Peyer's patch (tissue), 4 donors: ENCODE data around the gene SH3D21. TPM values are rescaled to one million over a fixed set of nuclear protein-coding genes. Genes with fewer than 3 reads are reported as not detected.

ENCODE experiments used
- DNase-seq, 3 donors: peaks; one replicate each; pipeline ENCODE4 v3.0.0-alpha.2; 2017 to 2019
- H3K27ac ChIP-seq, 4 donors: fragments of 200-600 bp; sonication (generic); one replicate each; pipeline ENCODE4 v1.5.1; 2016 to 2019
- H3K27me3 ChIP-seq, 2 donors: fragments of 200-600 bp; sonication (generic); one replicate each; pipeline ENCODE4 v1.5.1; 2019
- H3K36me3 ChIP-seq, 3 donors: fragments of 200-600 bp; sonication (generic); one replicate each; pipeline ENCODE4 v1.5.1; 2016 to 2019
- H3K4me1 ChIP-seq, 4 donors: fragments of 200-600 bp; sonication (generic); one replicate each; pipeline ENCODE4 v1.5.1; 2016 to 2019
- H3K4me3 ChIP-seq, 4 donors: fragments of 200-600 bp; sonication (generic); 1 replicate in 3 of 4; 2 replicates in 1 of 4; pipeline ENCODE4 v1.5.1; 2016 to 2019; ENCODE audit warnings: mild to moderate bottlenecking in 1 of 4
- H3K9me3 ChIP-seq, 4 donors: fragments of 200-600 bp; sonication (generic); one replicate each; pipeline ENCODE4 v1.5.1; 2016 to 2019; ENCODE audit warnings: mild to moderate bottlenecking in 1 of 4
- CTCF ChIP-seq, 6 experiments: fragments of 450-650 bp in 4 of 6; fragments of 200-600 bp in 2 of 6; sonication (generic) in 1 of 6; IDR thresholded peaks; one replicate each; pipeline ENCODE4 v1.5.1; 2017 to 2019; ENCODE audit warnings: antibody characterized with exemption in 6 of 6, mild to moderate bottlenecking in 3 of 6, moderate library complexity in 1 of 6
- POLR2A ChIP-seq, 2 donors: fragments of 450-650 bp; IDR thresholded peaks; one replicate each; pipeline ENCODE4 v1.5.1; 2017; ENCODE audit warnings: antibody characterized with exemption in 2 of 2, mild to moderate bottlenecking in 2 of 2, moderate library complexity in 2 of 2
- total RNA-seq, 4 donors: library from RNA; depleted of rRNA; stranded (reverse); fragments of >200 nt; gene quantifications; one replicate each; pipeline ENCODE4 v1.1.0, GENCODE V29; 2016

SH3D21 gene
- total RNA-seq, 4 donors from 2014 or later = 20.6 to 75.9 (median 24.8) TPM

GRCh38 chr1:36329817-36330216, 23.6 kb downstream of the SH3D21 start:
- H3K9me3 ChIP-seq = no peaks in the 10 kb centered on the region
- H3K27ac ChIP-seq = no peak overlapping the region
- no peak overlapping the region for H3K4me3 ChIP-seq
- H3K4me1 ChIP-seq = no peaks in the 10 kb centered on the region
- H3K27me3 ChIP-seq = no peaks in the 10 kb centered on the region
- TF ChIP-seq POLR2A (IDR thresholded peaks at IDR 0.05) (no peak), CTCF (IDR thresholded peaks at IDR 0.05) (no peak)
- peak in 1 of 3 donors; percentile 15 for DNase-seq
- H3K36me3 ChIP-seq = no peaks in the 10 kb centered on the region

DNA sequence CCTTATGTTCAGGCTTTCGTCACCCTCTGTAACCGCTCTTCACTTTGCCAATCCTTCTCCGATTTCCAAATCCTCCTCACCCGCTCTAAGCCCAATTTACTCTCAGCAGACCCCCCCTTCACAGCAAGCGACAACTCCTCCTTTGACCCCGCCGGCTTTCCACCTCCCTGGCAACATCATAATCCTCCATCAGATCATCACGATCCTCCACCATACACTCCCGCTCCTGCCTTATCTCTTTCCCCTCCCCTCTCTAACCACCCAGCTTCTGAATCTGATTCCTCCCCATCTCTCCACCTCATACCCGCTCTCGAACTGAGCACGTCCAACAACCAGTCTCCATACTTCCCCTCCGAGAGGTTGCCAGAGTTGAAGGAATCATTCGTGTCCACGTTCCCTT, 24.8 kb downstream of the SH3D21 start:
- Histone ChIP-seq H3K4me3 (no peak overlapping the region), H3K27me3 (no peaks in the 10 kb centered on the region), H3K4me1 (no peaks in the 10 kb centered on the region), H3K9me3 (no peaks in the 10 kb centered on the region), H3K36me3 (no peaks in the 10 kb centered on the region), H3K27ac (no peak overlapping the region)
- TF ChIP-seq POLR2A (IDR thresholded peaks at IDR 0.05) (no peak), CTCF (IDR thresholded peaks at IDR 0.05) (no peak)
- DNase-seq = no peak

DNA sequence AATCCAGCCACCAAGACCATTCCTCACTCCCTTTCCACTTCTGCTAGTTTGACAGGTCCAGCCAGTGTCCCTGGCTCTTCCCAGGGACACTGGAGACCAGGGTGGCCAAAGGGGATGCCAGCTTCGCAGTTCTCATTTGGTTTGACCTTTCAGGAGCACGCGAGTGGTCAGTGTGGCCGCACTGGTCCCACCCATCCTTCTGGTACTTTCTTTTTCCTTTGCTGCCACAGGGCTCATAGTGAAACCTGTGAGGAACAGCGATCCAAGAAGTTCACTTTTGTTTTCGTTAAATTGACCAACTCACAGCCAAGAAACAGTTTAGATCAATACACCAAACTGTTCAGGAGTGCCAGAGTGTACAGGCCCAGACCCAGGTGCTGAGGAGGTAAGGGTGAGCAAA, 31.7 kb downstream of the SH3D21 start:
- no peaks in the 10 kb centered on the region for H3K27me3 ChIP-seq
- DNase-seq = no peak
- H3K36me3 ChIP-seq = peaks cover 0 to 23% (median 0%) of the 10 kb centered on the region in 3 donors
- no peak overlapping the region for H3K27ac ChIP-seq
- TF ChIP-seq CTCF (IDR thresholded peaks at IDR 0.05) (no peak), POLR2A (IDR thresholded peaks at IDR 0.05) (no peak)
- no peaks in the 10 kb centered on the region for H3K4me1 ChIP-seq
- no peak overlapping the region for H3K4me3 ChIP-seq
- no peaks in the 10 kb centered on the region for H3K9me3 ChIP-seq

DNA sequence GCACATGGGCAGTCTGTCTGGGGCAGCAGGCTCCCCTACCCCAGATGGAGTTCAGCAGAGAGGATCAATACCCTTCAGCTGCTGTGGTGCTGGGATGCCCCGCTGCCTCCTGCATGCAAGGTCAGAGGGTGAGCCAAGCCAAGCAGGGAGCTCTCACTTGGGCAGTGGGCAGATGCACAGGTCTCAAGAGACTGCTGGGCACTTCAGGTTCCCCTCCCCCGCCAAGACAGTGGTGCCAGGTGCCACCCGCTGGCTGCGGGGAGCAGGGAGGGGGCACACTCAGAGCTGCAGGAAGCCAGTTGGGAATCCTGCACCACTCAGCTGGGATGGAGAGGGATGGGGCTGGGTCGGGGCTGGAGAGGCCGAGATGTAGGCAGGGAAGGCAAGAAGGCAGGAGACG, 33.0 kb downstream of the SH3D21 start:
- H3K9me3 ChIP-seq = no peaks in the 10 kb centered on the region
- no peak overlapping the region for H3K27ac ChIP-seq
- H3K27me3 ChIP-seq = no peaks in the 10 kb centered on the region
- peaks cover 0 to 37% (median 0%) of the 10 kb centered on the region in 3 donors for H3K36me3 ChIP-seq
- DNase-seq = no peak
- TF ChIP-seq CTCF (IDR thresholded peaks at IDR 0.05) = no peak
- TF ChIP-seq POLR2A (IDR thresholded peaks at IDR 0.05) = no peak
- H3K4me3 ChIP-seq = no peak overlapping the region
- peaks cover 0 to 4% (median 0%) of the 10 kb centered on the region in 4 donors for H3K4me1 ChIP-seq

- no peaks in the 10 kb centered on the region for H3K9me3 ChIP-seq
- TF ChIP-seq CTCF (IDR thresholded peaks at IDR 0.05) (no peak), POLR2A (IDR thresholded peaks at IDR 0.05) (no peak)
- DNase-seq = no peak
- H3K4me3 ChIP-seq = no peak overlapping the region
- peaks cover 0 to 4% (median 0%) of the 10 kb centered on the region in 4 donors for H3K4me1 ChIP-seq
- H3K27me3 ChIP-seq = no peaks in the 10 kb centered on the region
- peaks cover 0 to 40% (median 0%) of the 10 kb centered on the region in 3 donors for H3K36me3 ChIP-seq
- H3K27ac ChIP-seq = no peak overlapping the region
Observed at GRCh38 chr1:36339615-36340014, 33.4 kb downstream of the SH3D21 start.
